ENCODE results near the gene METTL1. TPM values are rescaled to one million over a fixed set of nuclear protein-coding genes. Genes with fewer than 3 reads are reported as not detected.

The METTL1 gene
- total RNA-seq, 1 donor, result 8.6 TPM

- DNase-seq (ENCODE audit: low read depth in 2 of 3, low spot score in 2 of 3), result peak in 2 of 3 donors; percentile 95 to 96
Observed at GRCh38 chr12:57771236-57771872, 551 bp downstream of the METTL1 start.

- DNase-seq (ENCODE audit: low read depth in 2 of 3, low spot score in 2 of 3), result no peak
Observed at GRCh38 chr12:57770734-57771133, 1.2 kb downstream of the METTL1 start.

GRCh38 chr12:57769594-57769993 lies 2.3 kb downstream of the METTL1 start:
- no peak for DNase-seq (ENCODE audit: low read depth in 2 of 3, low spot score in 2 of 3)

GRCh38 chr12:57767876-57768275 lies 4.0 kb downstream of the METTL1 start:
- DNase-seq (ENCODE audit: low read depth in 2 of 3, low spot score in 2 of 3), result no peak

GRCh38 chr12:57767305-57767698 lies 4.6 kb downstream of the METTL1 start:
- no peak for DNase-seq (ENCODE audit: low read depth in 2 of 3, low spot score in 2 of 3)

DNA sequence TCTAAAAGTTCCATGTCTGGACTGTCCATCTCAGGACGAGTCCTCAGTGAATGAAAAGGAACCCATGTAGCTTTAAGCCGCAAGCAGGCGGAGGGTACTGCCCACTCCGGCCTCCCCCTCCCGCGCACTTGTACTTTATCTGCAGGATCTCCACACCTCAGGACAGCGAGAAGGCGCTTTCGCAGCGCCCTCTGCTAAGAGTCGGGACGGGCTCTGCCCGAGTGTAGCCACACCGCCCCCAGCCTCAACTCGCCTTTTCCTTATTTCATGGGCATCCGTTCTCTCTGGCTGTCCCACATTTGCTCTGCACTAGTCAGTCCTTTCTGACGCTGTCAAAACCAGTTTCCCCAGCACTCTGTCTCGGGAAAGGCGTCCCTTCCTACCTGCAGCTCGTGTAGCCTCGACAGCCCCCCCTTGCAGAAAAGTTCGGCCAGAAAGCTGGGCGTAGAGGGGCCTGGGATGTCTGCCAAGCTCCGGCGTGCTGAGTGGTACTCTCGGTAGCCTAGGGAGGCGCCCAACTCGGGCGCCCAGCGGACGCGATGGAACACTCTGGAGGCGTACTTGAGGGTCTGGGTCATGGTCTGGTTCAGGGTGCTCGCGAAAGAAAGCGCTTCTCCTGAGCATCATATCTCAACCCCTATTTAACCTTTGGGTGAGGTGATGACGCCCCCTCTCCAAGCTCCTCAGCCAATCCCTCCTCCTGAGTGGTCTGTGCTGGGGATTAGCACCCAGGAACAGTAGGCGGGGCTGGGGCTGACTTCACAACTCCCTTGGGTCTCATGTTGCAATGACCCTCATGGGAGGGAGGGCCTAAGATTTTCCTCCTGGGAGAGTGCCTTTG lies 5.2 kb downstream of the METTL1 start, which contains the start of gene CYP27B1:
Gene CYP27B1 (minus strand): TSS at position 615 of the 841 bp plus-strand sequence. CDS start 37 bp downstream, at position 578.
- no peak for DNase-seq (ENCODE audit: low read depth in 2 of 3, low spot score in 2 of 3)

DNA sequence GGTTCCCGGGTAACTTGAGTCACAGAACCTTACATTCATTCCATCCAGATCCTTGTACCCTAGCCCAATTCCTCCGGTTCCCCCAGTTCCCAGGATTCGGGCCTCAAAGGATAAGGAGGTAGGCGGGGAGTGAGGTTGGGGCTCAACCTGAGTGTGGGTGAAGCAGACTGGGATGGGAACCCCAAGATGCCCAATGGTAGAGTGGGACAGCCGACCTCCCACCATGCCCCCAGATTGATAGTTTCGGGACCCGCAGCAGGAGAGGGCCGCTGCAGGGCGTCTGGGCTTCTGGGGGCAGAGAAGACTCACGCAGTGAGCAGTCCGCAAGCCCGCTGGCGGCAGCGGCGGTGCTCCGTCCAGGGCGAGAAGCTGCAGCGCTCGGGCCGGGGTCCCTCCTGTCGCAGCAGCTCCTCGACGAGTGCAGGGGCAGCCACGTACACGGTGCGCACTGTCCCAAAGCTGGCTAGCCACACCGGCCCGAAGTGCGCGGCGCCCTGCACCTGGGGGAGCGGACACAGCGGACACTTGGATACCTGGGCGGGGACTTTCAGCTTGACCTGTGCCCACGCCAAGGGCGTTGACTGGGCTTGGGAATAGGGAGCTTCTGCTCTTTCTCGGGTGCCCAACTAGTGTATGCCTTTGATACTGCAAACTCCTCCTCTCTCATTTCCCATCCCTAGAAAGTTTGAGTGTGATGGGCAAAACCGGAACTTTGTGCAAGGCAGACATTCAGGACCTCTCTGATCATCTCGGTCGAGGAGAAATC lies 6.0 kb downstream of the METTL1 start:
- no peak for DNase-seq (ENCODE audit: low read depth in 2 of 3, low spot score in 2 of 3)

DNA sequence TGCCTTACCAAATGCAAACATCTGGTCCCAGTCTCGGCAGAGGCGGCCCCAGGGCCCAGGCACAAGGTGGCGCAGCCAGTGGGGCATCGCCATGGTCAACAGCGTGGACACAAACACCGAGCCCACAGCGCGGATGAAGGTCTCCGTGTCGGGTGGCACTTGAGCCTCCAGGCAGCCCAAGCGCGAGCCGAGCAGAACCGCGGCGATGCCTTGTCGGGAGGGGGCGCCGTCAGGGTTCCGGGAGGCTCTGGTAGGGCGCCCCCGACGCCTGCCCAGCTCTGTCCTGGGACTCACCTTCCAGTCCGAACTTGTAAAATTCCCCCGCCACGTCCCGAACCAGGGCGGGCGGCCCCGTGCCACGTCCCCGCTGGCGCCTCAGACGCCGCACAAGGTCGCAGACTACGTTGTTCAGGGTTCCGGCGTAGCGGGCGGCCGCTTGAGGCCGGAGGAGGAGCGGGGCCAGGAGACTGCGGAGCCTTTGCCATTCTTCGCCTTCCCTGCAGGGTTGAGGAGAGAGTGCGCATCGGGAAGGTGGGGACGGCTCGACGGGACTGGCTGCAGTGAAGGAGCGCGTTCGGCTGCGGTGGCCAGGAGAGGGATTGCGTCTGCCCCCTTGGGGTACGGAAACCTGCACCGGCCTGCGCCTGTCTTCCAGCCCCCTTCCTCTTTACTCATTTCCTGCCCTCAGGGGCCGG lies 6.8 kb downstream of the METTL1 start:
- peak in 2 of 3 donors; percentile 51 to 53 for DNase-seq (ENCODE audit: low read depth in 2 of 3, low spot score in 2 of 3)

GRCh38 chr12:57764662-57765002 lies 7.3 kb downstream of the METTL1 start:
- DNase-seq (ENCODE audit: low read depth in 2 of 3, low spot score in 2 of 3), result no peak

- no peak for DNase-seq (ENCODE audit: low read depth in 2 of 3, low spot score in 2 of 3)
Observed at GRCh38 chr12:57763881-57764661, 7.8 kb downstream of the METTL1 start.

- DNase-seq (ENCODE audit: low read depth in 2 of 3, low spot score in 2 of 3), result no peak
Observed at GRCh38 chr12:57762463-57762862, 9.4 kb downstream of the METTL1 start.

DNA sequence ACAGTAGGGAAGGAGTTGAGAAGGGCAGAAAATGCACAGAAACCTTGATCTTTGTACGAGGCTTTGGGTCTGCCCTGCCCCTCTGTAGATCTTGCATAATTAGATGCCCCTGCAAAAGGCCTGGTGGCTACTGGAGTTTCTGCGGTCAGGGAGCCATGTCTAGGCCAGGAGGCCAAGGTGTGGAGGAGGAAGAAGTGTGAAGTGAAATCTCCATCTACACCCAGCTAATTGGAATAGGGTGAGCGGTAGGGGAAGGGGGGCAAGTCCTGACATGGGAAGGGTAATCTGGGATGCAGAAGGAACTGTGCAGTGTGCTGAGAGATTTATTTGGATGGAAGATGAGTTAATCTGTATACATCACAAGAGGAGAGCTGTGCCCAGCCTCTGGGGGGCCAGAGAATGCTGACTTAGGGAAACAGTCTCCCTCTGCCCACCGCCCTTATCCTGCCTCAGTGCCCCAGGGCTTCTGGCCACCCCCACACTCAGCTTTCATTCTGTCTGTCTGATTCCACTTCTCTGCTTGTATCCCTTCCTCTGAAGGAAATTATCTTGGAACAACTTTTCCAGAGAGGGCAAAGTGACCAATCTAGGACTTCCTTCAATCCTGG lies 10.4 kb downstream of the METTL1 start:
- no peak for DNase-seq (ENCODE audit: low read depth in 2 of 3, low spot score in 2 of 3)

DNA sequence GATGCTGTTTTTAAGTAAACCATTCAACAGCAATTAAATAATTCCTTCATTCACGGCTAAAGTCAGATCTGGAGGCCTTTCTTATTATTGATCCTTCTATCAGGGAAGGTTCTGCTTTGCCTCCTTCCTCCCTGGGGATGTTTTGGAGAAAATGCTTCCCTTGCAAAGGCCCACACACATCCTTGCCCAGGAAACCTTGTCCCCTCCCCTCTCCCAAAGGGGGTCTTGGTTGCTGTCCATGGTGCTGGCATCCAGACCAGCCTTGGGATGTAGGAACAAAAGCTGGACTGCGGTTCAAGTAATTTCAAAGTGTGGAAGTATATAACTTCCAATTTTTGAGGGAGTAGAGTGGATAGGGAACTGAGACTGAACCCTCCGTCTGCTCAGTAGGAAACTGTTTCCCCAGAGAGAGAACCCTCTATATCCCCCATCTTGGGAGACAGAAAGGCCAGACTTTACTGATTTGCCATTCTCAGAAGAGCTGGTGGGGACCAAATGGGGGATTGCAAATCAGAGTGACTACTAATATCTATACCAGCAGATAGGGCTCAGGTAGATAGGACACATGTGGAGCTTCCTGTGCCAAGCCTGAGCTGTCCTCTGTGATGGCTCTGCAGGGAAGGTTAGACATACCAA lies 11.4 kb downstream of the METTL1 start:
- no peak for DNase-seq (ENCODE audit: low read depth in 2 of 3, low spot score in 2 of 3)

DNA sequence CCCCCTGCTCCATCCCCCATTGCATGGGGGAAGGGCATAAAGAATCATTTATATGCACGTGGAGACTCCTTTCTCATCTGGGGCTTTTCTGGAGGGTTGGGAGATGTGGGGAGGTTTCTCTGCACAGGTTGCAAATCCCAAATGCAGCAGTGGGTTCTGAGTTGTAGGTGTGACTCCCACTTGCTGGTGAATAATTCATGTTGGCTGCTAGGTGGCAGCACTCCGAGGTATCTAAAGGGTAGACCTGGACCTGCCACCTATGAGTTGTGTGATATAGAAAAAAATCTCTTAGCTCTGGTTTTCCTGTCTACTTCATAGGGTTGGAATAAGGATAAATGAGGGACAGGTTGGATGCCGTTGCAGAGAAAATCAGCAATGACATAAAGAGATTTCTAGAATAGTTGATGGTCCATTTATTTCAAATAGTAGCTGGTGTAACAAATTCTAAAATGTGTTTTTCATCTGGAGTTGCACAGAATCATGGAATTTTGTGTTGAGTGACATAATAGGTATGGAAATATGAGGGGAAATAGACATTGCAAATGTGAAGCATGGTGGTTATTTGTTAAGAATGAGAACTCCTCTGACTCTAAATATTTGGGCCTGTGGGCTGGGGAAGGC lies 12.4 kb downstream of the METTL1 start:
- peak in 2 of 3 donors; percentile 39 to 65 for DNase-seq (ENCODE audit: low read depth in 2 of 3, low spot score in 2 of 3)

- no peak for DNase-seq (ENCODE audit: low read depth in 2 of 3, low spot score in 2 of 3)
Observed at GRCh38 chr12:57758552-57759359, 13.1 kb downstream of the METTL1 start.

GRCh38 chr12:57757771-57758170 lies 14.1 kb downstream of the METTL1 start:
- no peak for DNase-seq (ENCODE audit: low read depth in 2 of 3, low spot score in 2 of 3)

DNA sequence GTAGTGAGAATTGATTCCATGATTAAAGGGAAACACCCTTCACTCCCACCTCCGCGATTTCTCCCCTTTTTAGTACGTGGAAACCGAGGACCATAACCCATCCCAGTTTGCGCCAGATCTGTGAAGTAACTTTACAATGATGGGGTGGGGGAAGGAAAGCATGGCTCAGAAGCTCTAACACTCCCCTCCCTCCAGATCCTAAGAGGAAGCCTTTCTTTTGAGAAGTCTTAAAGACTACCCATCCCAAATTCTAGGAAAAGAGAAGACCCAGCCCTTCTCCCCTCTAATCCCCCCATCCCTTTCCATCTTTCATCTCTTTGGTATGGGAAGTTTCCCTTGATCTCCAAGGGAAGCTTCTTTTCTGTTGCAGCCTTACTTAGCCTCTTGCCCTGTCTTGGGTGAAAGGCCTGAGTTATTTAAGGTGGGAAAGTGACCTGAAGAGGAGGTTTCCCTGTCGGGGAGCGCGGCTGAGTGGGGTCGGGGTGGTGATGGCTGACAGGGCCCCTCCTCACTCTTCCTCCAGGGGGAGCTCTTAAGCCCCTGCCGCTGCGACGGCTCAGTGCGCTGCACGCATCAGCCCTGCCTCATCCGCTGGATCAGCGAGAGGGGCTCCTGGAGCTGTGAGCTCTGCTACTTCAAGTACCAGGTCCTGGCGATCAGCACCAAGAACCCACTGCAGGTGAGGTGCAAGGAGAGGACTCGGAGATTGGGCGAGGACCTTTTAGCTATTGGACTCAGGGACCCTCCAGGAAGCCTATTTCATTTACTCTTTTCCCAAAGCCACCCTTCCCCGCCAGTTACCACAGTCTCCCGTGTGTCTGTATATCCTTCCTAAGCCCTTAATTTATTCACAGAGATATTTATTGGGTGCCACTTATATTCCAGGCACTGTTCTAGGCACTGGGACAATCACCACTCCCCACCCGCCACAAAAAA lies 15.2 kb downstream of the METTL1 start:
- DNase-seq (ENCODE audit: low read depth in 2 of 3, low spot score in 2 of 3), result peak in 2 of 3 donors; percentile 67 to 81
